ENCODE measurements around the gene TBC1D19.
"Not testable (repeated sequence)": the region's sequence is repeated elsewhere in the genome, so short reads cannot be mapped to it uniquely, and the experiment has no call there.

TBC1D19 gene

GRCh38 chr4:26596843-26597242 is 13.0 kb downstream of the TBC1D19 start:
- DNase-seq (ENCODE audit: low spot score) = no peak

- DNase-seq (ENCODE audit: low spot score) = no peak
Observed at GRCh38 chr4:26601204-26601603, 17.3 kb downstream of the TBC1D19 start.

GRCh38 chr4:26607776-26608175 is 23.9 kb downstream of the TBC1D19 start:
- DNase-seq (ENCODE audit: low spot score) = no peak

- DNase-seq (ENCODE audit: low spot score) = no peak
Observed at GRCh38 chr4:26609391-26609790, 25.5 kb downstream of the TBC1D19 start.

GRCh38 chr4:26609868-26610267 is 26.0 kb downstream of the TBC1D19 start:
- no peak for DNase-seq (ENCODE audit: low spot score)

GRCh38 chr4:26611372-26611771 is 27.5 kb downstream of the TBC1D19 start:
- no peak for DNase-seq (ENCODE audit: low spot score)

- DNase-seq (ENCODE audit: low spot score) = no peak
Observed at GRCh38 chr4:26611885-26612284, 28.0 kb downstream of the TBC1D19 start.

GRCh38 chr4:26613237-26613636 is 29.4 kb downstream of the TBC1D19 start:
- DNase-seq (ENCODE audit: low spot score) = no peak

GRCh38 chr4:26613735-26614134 is 29.9 kb downstream of the TBC1D19 start:
- no peak for DNase-seq (ENCODE audit: low spot score)

- no peak for DNase-seq (ENCODE audit: low spot score)
Observed at GRCh38 chr4:26619784-26620183, 35.9 kb downstream of the TBC1D19 start.

- DNase-seq (ENCODE audit: low spot score) = no peak
Observed at GRCh38 chr4:26621366-26621765, 37.5 kb downstream of the TBC1D19 start.

- DNase-seq (ENCODE audit: low spot score) = no peak
Observed at GRCh38 chr4:26622913-26623312, 39.0 kb downstream of the TBC1D19 start.

GRCh38 chr4:26626658-26627057 is 42.8 kb downstream of the TBC1D19 start:
- not testable (repeated sequence) for DNase-seq (ENCODE audit: low spot score)

- DNase-seq (ENCODE audit: low spot score) = no peak
Observed at GRCh38 chr4:26632916-26633315, 49.0 kb downstream of the TBC1D19 start.

- no peak for DNase-seq (ENCODE audit: low spot score)
Observed at GRCh38 chr4:26634237-26634636, 50.4 kb downstream of the TBC1D19 start.

GRCh38 chr4:26636458-26636857 is 52.6 kb downstream of the TBC1D19 start:
- no peak for DNase-seq (ENCODE audit: low spot score)

- DNase-seq (ENCODE audit: low spot score) = not testable (repeated sequence)
Observed at GRCh38 chr4:26640639-26641038, 56.8 kb downstream of the TBC1D19 start.

- DNase-seq (ENCODE audit: low spot score) = no peak
Observed at GRCh38 chr4:26647523-26648224, 63.8 kb downstream of the TBC1D19 start.

- no peak for DNase-seq (ENCODE audit: low spot score)
Observed at GRCh38 chr4:26648260-26648659, 64.4 kb downstream of the TBC1D19 start.

GRCh38 chr4:26660261-26660660 is 76.4 kb downstream of the TBC1D19 start:
- no peak for DNase-seq (ENCODE audit: low spot score)

GRCh38 chr4:26663888-26664287 is 80.0 kb downstream of the TBC1D19 start:
- DNase-seq (ENCODE audit: low spot score) = no peak

GRCh38 chr4:26670903-26671537 is 87.1 kb downstream of the TBC1D19 start:
- no peak for DNase-seq (ENCODE audit: low spot score)

- not testable (repeated sequence) for DNase-seq (ENCODE audit: low spot score)
Observed at GRCh38 chr4:26679040-26679695, 95.3 kb downstream of the TBC1D19 start.
